HG02678 (cell line): ENCODE results near the gene CHRM5.

Experiments
- ATAC-seq: cut with Tn5 transposase; IDR thresholded peaks from one replicate; pipeline ENCODE4 v1.9.1; 2021; ENCODE audit warnings: mild to moderate bottlenecking, moderate library complexity; ENCODE audit not compliant: unreplicated experiment

The CHRM5 gene, protein sequence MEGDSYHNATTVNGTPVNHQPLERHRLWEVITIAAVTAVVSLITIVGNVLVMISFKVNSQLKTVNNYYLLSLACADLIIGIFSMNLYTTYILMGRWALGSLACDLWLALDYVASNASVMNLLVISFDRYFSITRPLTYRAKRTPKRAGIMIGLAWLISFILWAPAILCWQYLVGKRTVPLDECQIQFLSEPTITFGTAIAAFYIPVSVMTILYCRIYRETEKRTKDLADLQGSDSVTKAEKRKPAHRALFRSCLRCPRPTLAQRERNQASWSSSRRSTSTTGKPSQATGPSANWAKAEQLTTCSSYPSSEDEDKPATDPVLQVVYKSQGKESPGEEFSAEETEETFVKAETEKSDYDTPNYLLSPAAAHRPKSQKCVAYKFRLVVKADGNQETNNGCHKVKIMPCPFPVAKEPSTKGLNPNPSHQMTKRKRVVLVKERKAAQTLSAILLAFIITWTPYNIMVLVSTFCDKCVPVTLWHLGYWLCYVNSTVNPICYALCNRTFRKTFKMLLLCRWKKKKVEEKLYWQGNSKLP

DNA sequence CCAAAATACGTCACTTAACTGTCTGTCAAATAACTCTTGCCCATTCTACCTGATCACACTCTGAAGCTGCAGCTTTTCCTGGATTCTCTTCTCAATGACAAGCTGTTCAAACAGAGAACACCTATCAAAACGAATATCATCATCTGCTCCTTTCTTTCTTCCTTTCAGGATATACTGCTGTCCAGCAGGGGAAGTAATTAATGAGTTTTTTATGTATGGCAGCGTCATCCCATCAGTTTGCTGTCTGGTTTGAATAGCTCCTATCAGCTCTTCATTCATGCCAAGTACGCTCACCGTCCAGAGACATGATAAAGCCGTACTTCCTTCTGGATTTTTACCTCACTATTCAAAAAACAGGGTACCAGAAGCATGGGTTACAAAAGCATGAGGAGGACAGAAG, at the start of gene CHRM5:
TSS of gene CHRM5 (plus strand) at position 274 of the 400 bp plus-strand sequence. CDS start 94,221 bp downstream, outside the sequence.
- no peak for ATAC-seq

DNA sequence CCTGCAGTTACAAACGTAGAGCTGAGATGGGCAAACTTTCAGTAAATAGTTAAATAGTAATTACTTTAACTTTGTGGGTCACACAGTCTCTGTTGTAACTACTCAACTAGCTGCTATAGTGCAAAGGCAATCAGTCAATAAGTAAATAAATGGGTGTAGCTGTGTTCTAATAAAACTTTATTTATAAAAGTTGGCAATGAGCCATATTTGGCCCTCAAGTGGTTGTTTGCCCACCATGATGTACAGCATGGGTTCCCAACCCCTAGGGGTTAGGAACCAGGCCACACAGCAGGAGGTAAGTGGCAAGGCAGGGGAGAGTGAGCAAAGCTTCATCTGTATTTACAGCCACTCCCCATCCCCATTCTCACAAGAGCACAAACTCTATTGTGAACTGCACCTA, 44.9 kb upstream of the CHRM5 start:
- no peak for ATAC-seq

DNA sequence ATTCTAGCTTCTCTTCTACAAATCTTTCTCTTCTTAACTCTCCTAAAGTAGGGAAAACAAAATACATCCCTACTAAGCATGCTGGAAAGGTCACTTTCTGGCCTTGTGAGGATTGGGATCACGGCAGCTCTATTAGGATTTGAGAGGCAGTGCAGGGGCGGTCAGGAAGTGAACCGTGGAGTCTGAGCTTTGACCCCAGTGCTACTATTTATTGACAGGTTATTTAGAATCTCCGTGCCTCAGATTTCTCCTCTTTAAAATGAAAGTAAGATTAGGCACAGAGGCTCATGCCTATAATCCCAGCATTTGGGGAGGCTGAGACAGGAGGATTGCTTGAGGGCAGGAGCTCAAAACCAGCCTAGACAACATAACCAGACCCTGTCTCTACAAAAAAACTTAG, 42.0 kb upstream of the CHRM5 start:
- ATAC-seq, result no peak

DNA sequence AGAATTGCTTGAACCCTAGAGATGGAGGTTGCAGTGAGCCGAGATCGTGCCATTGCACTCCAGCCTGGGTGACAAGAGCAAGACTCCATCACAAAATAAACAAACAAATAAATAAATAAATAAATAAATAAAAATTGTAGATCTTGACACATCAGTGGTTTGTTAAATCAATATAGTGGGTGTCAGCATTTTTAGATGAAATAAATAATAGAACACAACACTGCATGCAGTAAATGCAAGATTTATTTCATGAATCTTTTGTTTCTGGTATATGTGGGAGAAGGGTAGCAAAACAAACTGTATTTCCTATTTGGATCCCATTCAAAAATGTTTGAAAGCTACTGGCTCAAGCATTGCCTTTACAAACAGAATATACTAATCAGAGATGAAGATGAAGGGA, 35.6 kb upstream of the CHRM5 start:
- ATAC-seq, result no peak

DNA sequence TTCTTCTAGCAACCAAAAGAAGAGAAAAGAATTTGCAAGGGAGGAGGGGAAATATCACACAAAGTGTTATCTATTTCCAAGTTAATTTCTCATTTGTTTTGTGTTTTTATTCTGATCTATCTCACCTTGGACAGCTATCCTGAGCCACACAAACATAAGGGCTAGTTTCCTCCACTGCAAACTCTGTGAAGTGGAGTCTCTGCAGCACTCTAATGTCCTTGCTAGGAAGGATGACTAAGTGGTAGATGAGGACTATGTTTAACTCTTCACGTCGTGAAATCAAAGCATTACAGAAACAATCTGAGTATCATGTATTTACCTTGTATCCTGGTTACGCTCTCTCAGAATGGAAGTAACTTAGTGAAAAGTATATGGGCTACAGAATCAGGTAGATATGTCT, 33.9 kb upstream of the CHRM5 start:
- no peak for ATAC-seq

DNA sequence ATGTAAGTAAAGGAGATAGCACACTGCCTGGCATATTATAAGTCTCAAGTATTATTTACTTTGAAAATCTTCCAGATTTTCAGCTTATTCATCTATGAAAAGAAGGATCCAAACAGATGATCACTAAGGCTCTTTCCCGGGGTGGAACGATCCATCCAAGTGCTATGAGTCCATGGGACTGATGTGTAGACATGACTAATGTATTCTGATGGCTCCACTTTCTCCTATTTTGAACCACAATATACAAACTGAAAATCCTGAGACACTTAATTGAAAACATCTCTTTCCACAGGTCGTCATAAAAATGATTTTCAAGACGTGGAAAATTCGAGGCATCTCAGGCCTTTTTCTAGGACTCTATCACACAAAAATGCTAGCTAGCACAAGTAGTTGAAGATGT, 33.4 kb upstream of the CHRM5 start:
- no peak for ATAC-seq

DNA sequence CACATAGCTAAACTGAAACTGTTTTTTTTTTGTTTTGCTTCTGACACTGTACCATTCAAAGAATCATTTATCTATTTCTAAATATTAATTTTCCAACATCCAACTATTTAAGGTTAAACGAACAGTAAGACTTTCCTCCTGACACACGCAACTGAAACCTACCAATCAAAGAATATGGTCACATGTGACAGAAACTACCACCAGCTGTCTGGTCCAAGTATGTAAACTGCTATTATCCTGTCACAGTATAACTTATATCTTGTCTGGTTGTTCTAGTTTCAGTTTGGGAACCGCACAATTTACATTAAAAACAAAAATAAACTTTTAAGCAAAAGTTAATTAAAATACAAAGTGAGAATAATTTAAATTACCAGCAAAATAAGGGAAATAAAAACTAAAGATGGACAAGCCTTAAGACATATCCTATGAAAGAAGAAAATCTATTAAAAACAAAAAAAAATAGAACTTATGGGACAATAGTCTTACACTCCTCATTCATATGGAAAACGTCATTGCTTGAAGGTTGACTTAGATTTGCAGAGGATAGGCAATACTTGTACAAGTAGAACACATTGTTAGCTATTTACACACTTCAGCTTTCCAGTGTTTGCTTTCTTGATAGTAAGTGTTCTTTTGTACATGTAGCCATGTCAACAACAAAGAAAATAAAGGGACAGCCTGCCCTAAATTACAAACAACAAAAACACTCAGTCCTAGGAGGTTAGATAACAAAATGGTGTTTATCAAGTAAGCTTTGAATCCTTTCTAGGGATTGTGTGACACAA, 26.8 kb upstream of the CHRM5 start:
- peak; percentile 86 for ATAC-seq

DNA sequence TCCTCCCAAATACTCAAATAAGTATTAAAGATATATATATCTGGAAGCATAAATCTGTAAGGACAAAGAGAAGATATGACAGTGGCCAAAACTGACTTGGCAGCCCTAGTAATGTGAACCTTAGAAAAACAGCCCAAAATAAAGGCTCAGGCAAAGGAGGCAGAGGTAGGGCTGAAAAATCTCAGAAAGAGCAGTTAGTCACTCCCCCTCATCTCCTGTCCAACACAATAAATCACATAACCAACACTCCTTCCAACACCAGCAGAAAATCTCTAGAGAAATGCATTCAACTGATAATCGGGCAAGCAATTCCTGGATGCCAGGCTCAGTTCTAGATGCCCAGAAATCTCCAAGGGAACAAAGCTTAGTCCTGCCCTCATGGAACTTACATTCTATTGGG, 22.1 kb upstream of the CHRM5 start:
- no peak for ATAC-seq

DNA sequence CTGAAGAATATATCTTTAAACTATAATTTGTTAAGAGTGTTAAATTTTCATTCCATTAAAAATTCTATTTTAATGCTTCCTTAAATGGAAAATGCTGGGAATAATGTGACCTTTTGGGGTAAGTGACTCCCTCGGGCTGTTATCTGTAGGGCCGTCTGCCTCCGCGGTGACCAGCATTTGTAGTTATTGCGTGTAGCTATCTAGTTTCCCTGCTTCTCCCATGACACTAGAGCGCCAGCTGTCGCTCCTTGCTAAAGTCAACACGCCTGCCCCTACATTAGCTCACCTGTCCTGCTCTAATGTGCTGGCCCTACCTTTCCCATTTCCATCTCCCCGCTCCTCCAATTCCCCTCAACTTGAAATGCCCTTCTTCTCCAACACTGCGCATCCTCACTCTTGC, 12.4 kb upstream of the CHRM5 start:
- no peak for ATAC-seq

DNA sequence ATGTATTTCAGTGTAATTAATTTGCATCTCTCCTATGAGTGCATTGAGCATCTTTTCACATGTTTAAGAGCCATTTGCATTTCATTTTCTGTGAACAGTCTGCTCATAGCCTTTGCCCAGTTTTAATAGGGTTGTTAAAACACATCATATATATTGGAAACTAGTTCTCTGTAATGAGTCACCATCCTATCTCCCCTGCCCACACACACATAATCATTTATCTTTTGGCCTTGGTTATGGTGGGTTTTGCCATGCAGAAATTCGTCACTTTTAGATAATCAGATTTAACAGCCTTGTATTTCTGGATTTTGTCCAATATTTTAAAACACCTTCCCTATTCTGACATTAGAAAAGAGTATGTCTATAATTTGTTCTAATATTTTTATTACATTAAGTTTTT, 11.9 kb upstream of the CHRM5 start:
- ATAC-seq, result no peak

DNA sequence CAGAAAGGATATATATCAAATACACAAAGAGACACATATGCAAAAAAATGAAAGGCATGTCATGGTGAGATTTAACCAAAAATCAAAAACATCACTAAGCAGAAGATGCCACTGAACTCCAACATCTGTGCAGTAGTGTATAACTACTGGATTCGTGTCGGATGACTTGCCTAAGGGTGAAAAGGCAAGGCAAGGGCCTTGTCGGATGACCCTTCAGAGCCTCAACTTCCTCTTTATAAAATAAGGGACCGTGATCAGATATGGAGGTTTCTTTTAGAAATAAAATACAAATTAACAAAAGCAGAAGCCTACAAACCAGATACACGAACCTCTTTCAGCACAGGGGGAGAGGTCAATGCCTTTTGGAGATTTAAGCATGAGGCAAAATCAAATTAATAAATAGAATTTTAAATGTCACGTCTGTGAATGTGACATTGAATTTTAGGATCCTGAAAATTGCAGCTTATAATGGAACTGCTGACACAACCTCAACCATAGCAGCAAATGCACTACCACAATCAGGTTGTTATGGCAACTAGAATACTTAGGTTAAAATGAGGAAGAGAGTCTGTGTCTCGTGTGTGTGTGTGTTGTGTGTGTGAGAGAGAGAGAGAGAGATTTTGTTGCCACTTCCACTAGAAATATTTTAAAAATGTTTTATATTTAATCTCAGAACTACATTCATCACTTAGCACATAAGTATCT, 8.3 kb upstream of the CHRM5 start:
- no peak for ATAC-seq

DNA sequence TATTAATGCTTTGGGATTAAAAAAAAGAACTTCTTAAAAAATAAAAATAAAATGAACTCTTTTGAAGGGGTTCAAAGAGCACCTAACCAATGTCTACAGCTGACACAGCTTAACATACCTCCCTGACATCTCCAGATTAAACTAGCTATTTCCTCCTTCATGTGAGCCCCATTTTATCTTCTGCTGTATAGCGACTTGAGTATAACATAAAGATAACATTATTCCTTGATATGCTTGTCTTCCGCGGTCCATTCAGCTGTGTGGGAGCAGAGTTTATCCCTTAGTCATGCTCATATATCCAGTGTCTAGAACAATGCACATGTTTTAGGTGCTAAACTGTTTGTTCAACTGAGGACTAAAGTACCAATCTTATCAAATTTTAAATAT, 7.8 kb upstream of the CHRM5 start:
- no peak for ATAC-seq

DNA sequence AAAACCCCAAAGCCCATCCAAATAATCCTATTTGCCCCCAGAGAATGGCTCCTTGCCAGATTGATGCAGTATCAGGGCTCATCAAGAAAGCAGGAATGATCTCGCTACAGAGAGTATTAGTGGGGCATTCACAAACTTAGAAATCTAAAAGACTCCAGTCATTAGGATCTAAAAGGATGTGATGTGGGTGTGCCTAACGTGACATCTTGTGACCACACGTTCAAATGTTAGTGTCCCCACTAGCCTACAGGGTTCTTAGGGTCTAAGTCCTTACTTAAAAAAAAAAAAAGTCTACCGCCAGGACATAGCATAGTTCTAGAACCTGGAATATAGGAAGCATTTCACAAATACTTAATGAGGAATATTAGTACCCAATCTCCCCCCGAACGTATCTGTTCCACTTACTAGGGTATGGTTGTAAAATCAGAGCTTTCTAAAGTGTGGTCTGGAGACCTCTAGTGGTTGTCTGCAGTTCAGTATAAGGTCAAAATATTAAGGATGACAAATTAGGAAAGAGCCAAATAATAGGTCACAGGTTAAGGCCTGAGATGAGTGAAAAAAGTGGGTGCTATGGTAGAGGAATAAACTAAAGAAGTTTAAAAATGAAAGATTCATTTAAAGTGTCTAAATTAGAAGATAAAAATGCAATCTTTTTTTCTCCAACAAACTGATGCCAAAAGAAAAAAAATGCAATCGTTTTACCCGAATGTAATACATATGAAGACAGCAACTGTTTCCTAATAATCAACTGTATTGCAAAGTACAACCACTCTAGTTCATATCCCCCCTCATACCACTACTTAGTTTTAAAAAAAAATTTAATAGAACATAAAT, 4.2 kb upstream of the CHRM5 start:
- ATAC-seq, result peak; percentile 52

DNA sequence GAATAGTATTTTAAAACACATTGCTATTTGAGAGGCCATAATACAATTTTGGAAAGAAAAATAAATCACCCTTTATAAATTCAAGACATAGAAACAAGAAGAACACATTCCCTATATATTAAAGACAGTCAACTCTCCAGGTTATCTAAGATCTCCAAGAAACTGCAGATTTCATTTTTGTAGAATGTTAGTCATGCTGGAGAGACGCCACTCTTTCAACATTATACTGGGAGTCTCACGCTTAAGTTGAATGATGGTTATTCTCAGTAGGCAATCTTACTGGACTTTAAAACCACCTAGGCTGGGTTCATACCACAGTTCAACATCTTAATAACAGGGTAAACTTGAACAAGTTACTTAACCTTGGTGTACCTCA, 3.6 kb upstream of the CHRM5 start:
- ATAC-seq, result no peak

DNA sequence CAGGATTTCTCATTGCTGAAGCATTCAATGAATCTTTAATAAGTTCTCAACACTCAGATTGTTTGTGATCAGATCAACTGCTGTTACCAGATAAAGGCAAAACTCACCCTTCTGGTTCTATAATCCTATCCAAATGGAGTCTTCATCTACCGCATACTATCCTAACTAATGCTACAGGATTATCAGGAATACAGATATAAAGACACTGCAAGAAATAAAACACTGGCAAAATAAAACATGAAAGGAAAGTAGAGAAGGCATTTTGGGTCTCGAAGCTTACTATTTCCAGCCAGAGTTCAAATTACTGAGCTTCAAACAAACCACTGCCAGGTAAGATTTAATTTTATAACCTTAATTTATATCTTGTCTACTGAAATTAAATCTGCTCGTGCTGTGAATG, 524 bp downstream of the CHRM5 start:
- ATAC-seq, result no peak

DNA sequence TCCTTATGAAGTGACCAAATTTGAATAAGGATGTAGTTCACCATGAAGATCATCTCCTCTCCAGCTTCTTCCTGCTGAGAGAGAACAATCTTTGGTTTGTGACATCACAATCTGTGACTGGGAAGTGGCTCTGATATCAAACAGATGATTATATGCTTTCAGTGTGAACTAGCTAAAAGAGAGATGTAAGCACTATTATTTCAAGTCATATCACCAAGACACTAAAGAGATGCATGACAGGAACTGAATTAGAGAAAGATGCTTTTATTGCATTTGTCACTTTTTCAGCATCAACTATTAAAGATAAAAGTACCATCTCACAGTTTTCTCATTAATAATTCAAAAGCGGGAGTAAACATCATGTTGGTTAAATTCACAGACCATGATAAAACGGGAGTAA, 3.5 kb downstream of the CHRM5 start:
- no peak for ATAC-seq

DNA sequence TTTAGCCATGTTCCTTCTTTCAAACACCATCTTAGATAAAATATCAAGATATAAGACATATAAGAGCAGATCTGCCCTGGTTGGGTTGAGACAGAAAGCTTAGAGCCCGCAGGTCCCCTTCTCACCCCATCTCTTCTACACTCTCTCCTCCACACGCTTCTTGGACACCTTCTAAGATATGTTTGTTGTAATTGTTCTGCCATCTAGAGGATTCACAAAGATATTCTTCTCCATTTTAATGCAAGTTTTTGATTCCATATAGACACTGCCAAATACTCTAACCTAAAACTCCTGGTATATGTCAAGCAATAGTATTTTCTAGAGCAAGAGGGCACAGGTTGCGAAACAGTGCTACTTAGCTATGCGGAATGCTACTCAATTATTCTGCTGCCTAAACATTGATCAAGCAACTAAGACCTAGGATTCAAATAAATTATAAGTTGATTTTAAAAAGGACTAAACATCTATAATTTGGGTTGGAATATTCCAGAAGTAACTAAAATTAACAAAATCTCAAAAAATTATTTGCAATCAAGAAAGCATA, 6.8 kb downstream of the CHRM5 start:
- ATAC-seq, result no peak

DNA sequence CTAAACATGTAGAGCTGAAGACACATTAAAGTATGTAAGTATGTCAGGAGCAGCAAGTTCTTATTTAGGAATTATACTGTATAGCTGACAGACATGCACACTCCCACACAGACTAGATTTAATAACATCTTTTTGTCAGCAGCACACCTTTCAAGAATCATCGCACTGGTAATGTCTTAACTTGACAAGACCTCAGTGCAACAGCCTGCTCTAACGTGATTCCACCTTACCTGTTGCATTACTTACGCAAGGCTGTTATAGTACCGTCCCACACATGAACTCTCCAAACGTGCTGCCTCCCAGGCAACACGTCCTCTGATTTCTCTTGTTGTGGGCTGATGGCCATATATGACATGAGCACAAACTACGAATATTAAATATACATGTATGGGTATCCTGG, 11.9 kb downstream of the CHRM5 start:
- no peak for ATAC-seq

DNA sequence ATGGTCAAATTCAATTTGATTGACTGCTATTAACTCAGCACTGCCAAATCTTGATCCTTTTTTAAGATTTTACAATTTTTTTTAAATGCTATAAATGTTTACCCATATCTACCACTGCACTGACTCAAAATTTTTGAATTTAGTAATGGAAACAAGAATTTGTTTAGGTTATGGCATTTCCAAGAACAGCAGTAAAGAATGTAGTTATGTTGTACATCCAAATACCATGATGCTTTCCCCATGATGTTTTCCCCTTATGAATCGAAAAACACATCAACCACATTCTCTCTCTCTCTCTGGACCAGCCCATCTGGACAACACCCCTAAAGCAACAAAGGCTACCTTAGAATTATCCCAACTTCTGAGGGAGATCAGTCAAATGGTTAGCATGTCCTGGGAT, 14.2 kb downstream of the CHRM5 start:
- no peak for ATAC-seq

DNA sequence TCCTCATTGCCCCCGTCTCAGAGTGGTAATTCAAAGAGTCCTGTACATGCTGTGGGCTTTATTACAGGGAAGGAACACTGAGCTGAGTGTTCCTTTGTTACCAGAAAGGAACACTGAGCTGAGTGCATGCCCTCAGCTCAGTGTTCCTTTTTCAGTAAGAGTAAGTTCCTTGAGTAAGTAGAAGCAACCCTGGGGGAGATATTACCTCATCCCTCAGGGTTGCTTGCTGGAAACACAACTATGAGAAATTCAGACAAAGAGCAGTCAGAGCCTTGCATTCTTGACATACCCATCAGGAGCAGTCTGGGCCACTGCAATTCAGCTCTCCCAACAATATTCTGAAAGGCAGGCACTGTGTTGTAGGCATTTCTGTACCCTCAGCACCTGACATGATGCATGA, 17.0 kb downstream of the CHRM5 start:
- ATAC-seq, result no peak
